ENCODE results near the gene USP17L25.
"Not testable (repeated sequence)": the region's sequence is repeated elsewhere in the genome, so short reads cannot be mapped to it uniquely, and the experiment has no call there.

- TF ChIP-seq CTCF, POLR2A (IDR thresholded peaks at IDR 0.05): not testable (repeated sequence)
Observed at GRCh38 chr4:9324191-9324590, 5.5 kb upstream of the USP17L25 start.
